Measurements from ENCODE around the gene CELSR1.

The CELSR1 gene

DNA sequence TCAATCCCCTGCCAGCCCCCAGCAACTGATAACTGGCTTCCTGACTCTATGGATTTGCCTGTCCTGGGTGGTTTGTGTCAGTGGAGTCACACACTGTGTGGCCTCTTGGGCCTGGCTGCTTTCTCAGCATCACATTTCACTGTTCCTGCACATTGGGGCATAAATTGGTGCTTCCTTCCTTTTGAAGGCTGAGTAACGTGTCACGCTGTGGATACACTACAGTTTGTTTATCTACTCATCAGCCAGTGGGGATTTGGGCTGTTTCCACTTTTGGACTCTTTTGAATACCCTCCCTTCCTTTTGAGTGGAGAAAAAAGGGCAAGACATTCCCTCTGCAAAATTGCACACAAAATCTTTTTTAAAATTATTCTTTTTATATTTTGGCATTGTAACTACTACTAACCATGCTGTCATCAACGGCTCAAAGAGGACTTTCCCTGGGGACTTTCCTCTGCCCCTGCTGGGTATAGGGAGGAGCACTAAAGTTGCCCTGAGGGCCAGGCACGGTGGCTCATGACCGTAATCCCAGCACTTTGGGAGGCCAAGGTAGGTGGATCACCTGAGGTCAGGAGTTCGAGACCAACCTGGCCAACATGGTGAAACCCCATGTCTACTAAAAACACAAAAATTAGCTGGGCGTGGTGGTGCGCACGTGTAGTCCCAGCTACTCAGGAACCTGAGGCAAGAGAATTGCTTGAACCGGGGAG, 7.8 kb upstream of the CELSR1 start:
- TF ChIP-seq, protein P1, sequence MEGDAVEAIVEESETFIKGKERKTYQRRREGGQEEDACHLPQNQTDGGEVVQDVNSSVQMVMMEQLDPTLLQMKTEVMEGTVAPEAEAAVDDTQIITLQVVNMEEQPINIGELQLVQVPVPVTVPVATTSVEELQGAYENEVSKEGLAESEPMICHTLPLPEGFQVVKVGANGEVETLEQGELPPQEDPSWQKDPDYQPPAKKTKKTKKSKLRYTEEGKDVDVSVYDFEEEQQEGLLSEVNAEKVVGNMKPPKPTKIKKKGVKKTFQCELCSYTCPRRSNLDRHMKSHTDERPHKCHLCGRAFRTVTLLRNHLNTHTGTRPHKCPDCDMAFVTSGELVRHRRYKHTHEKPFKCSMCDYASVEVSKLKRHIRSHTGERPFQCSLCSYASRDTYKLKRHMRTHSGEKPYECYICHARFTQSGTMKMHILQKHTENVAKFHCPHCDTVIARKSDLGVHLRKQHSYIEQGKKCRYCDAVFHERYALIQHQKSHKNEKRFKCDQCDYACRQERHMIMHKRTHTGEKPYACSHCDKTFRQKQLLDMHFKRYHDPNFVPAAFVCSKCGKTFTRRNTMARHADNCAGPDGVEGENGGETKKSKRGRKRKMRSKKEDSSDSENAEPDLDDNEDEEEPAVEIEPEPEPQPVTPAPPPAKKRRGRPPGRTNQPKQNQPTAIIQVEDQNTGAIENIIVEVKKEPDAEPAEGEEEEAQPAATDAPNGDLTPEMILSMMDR (IDR thresholded peaks at IDR 0.05; ENCODE audit: insufficient read depth, low read depth, low read length, missing control alignments), result no peak
- peak; percentile 58 for DNase-seq (ENCODE audit: low read depth)
- H3K4me3 ChIP-seq (ENCODE audit: low read length), result no peak overlapping the region

- no peak overlapping the region for H3K4me3 ChIP-seq (ENCODE audit: low read length)
- TF ChIP-seq, protein P1 (IDR thresholded peaks at IDR 0.05; ENCODE audit: insufficient read depth, low read depth, low read length, missing control alignments), result peak; percentile 89
These were observed 4.9 kb upstream of the CELSR1 start for GRCh38 chr22:46542011-46542985.

GRCh38 chr22:46541536-46541935, 4.1 kb upstream of the CELSR1 start:
- TF ChIP-seq, protein P1 (IDR thresholded peaks at IDR 0.05; ENCODE audit: insufficient read depth, low read depth, low read length, missing control alignments), result no peak
- DNase-seq (ENCODE audit: low read depth), result no peak

More at GRCh38 chr22:46542011-46542985, 4.9 kb upstream of the CELSR1 start:
- DNase-seq (ENCODE audit: low read depth), result peak; percentile 78

DNA sequence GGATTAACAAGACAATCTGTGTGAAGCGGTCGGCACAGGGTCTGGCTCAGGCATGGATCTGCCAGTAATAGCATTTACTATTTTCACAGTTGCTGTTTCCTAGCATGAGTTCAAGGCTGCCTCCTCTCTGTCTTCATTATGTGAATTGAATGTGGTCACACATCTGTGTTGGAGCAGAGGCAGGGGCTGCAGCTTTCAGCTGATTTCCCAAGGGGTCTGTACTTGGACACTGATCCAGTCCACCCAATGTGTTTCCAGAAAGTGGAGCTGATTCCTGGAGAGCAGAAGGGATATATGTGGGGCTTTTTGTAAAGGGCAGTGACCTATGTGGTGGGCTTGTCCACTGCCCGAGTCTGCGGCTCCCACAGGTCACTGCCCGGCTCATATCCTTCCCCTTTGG, 3.5 kb upstream of the CELSR1 start:
- no peak for DNase-seq (ENCODE audit: low read depth)
- H3K4me3 ChIP-seq (ENCODE audit: low read length), result no peak overlapping the region
- TF ChIP-seq, protein P1 (IDR thresholded peaks at IDR 0.05; ENCODE audit: insufficient read depth, low read depth, low read length, missing control alignments), result no peak

More at GRCh38 chr22:46541536-46541935, 4.1 kb upstream of the CELSR1 start:
- H3K4me3 ChIP-seq (ENCODE audit: low read length), result no peak overlapping the region

GRCh38 chr22:46539169-46539568, 1.7 kb upstream of the CELSR1 start:
- TF ChIP-seq, protein P1 (IDR thresholded peaks at IDR 0.05; ENCODE audit: insufficient read depth, low read depth, low read length, missing control alignments), result no peak
- peak; percentile 76 for DNase-seq (ENCODE audit: low read depth)
- peak overlapping the region; percentile 71 for H3K4me3 ChIP-seq (ENCODE audit: low read length)

DNA sequence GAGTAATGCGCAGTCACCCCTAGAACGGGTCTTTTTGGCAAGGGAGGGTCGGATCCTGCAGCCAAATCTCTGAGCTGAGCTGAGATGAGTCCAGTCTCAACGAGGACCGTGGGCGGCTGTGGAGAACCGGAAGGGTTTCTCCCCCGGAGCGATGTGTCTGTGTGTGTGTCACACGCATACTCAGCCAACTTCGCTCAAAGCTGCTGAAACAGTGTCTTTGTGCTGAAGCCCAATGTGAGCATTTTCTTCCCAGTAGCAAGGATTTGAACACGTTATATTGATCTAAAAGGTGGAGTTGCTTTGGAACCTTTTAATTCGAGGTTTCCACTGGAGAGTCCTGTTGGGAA, 1.4 kb upstream of the CELSR1 start:
- peak overlapping the region; percentile 71 for H3K4me3 ChIP-seq (ENCODE audit: low read length)
- peak; percentile 83 for DNase-seq (ENCODE audit: low read depth)
- TF ChIP-seq, protein P1 (IDR thresholded peaks at IDR 0.05; ENCODE audit: insufficient read depth, low read depth, low read length, missing control alignments), result no peak
